ENCODE data around the gene ATXN7L2. TPM values are rescaled to one million over a fixed set of nuclear protein-coding genes. Genes with fewer than 3 reads are reported as not detected.

Gene ATXN7L2
- total RNA-seq, 2 donors from 2014 or later, result 3.1 to 7.7 TPM

DNA sequence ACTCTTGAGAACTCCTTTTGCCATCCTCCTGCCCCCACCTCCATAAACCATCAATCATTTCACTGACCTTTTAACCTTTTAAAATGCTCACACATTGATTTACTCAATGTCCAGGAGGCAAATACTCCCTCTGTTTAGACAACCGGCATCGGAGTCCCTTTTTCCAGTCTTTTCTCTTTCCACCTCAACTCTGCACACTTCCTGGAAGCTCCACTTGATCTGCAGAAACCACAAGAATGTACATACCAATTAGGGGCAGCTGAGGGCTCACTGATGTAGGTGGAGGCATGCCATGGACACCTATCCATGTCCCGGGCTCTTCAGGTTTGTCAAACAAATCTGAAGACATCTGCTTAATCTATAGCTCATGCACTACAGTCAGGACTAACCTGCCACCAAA is 31.1 kb downstream of the ATXN7L2 start:
- H3K27me3 ChIP-seq (replicated peaks; ENCODE audit: insufficient read depth), result no peaks in the 10 kb centered on the region
- TF ChIP-seq, protein P1, sequence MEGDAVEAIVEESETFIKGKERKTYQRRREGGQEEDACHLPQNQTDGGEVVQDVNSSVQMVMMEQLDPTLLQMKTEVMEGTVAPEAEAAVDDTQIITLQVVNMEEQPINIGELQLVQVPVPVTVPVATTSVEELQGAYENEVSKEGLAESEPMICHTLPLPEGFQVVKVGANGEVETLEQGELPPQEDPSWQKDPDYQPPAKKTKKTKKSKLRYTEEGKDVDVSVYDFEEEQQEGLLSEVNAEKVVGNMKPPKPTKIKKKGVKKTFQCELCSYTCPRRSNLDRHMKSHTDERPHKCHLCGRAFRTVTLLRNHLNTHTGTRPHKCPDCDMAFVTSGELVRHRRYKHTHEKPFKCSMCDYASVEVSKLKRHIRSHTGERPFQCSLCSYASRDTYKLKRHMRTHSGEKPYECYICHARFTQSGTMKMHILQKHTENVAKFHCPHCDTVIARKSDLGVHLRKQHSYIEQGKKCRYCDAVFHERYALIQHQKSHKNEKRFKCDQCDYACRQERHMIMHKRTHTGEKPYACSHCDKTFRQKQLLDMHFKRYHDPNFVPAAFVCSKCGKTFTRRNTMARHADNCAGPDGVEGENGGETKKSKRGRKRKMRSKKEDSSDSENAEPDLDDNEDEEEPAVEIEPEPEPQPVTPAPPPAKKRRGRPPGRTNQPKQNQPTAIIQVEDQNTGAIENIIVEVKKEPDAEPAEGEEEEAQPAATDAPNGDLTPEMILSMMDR (IDR thresholded peaks at IDR 0.05), result no peak
- DNase-seq (ENCODE audit: low spot score) (no peak), ATAC-seq (ENCODE audit: insufficient number of reproducible peaks, low FRiP score, low read depth) (no peak)
- H3K4me3 ChIP-seq, result no peak overlapping the region
- peaks cover 6 to 7% of the 10 kb centered on the region in 2 donors for H3K4me1 ChIP-seq (ENCODE audit: control insufficient read depth in 1 of 2, low read depth in 2 of 2)
- no peaks in the 10 kb centered on the region for H3K36me3 ChIP-seq
- no peak overlapping the region for H3K27ac ChIP-seq
- no peaks in the 10 kb centered on the region for H3K9me3 ChIP-seq

DNA sequence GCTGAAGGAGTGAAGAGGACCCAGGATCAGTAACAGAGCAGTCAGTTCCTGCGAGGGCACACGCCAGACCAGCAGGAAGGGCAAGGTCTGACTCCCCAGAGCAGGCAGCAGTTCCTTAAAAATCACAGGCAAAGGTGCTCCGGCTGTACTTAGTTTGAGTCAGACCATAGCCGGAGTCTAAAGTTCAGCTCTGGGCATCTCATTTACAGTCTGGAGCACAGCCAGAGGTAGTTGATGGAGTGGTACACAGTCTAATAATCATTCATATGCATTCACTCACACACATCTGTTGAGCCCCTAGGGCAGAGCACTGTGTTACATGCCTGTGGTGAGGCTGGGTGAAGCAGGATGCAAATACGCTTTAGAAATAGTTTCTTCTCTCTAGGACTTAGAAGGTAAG is 33.2 kb downstream of the ATXN7L2 start:
- DNase-seq (ENCODE audit: low spot score), result no peak
- H3K27ac ChIP-seq, result no peak overlapping the region
- H3K9me3 ChIP-seq, result no peaks in the 10 kb centered on the region
- no peaks in the 10 kb centered on the region for H3K4me1 ChIP-seq (ENCODE audit: control insufficient read depth in 1 of 2, low read depth in 2 of 2)
- TF ChIP-seq, protein P1 (IDR thresholded peaks at IDR 0.05), result no peak
- no peak overlapping the region for H3K4me3 ChIP-seq
- no peaks in the 10 kb centered on the region for H3K27me3 ChIP-seq (replicated peaks; ENCODE audit: insufficient read depth)
- ATAC-seq (ENCODE audit: insufficient number of reproducible peaks, low FRiP score, low read depth), result no peak
- H3K36me3 ChIP-seq, result no peaks in the 10 kb centered on the region

DNA sequence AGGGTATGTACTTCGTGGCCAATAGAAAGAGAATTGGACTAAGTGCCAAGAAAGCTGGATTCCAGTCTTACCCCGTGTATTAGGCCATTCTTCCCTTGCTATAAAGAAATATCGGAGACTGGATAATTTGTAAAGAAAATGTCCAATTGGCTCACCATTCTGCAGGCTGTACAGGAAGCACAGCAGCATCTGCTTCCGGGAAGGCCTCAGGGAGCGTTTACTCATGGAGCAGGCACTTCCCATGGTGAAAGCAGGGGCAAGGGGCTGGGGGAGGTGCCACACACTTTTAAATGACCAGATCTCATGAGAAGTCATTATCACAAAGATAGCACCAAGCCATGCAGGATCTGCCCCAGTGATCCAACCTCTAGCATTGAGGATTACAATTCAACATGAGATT is 33.6 kb downstream of the ATXN7L2 start:
- TF ChIP-seq, protein P1 (IDR thresholded peaks at IDR 0.05), result no peak
- no peak for DNase-seq (ENCODE audit: low spot score)

GRCh38 chr1:109521002-109521951 is 37.6 kb downstream of the ATXN7L2 start:
- DNase-seq (ENCODE audit: low spot score), result no peak
- H3K4me1 ChIP-seq (ENCODE audit: control insufficient read depth in 1 of 2, low read depth in 2 of 2), result no peaks in the 10 kb centered on the region
- H3K27me3 ChIP-seq (replicated peaks; ENCODE audit: insufficient read depth), result no peaks in the 10 kb centered on the region
- H3K9me3 ChIP-seq, result no peaks in the 10 kb centered on the region
- no peak overlapping the region for H3K27ac ChIP-seq
- H3K4me3 ChIP-seq, result no peak overlapping the region
- ATAC-seq (ENCODE audit: insufficient number of reproducible peaks, low FRiP score, low read depth), result no peak
- TF ChIP-seq, protein P1 (IDR thresholded peaks at IDR 0.05), result no peak
- no peaks in the 10 kb centered on the region for H3K36me3 ChIP-seq

More for the DNA sequence above, 33.6 kb downstream of the ATXN7L2 start:
- no peak overlapping the region for H3K27ac ChIP-seq
- no peaks in the 10 kb centered on the region for H3K4me1 ChIP-seq (ENCODE audit: control insufficient read depth in 1 of 2, low read depth in 2 of 2)
- H3K36me3 ChIP-seq, result no peaks in the 10 kb centered on the region
- H3K9me3 ChIP-seq, result no peaks in the 10 kb centered on the region
- no peak overlapping the region for H3K4me3 ChIP-seq
- ATAC-seq (ENCODE audit: insufficient number of reproducible peaks, low FRiP score, low read depth), result no peak
- H3K27me3 ChIP-seq (replicated peaks; ENCODE audit: insufficient read depth), result no peaks in the 10 kb centered on the region

DNA sequence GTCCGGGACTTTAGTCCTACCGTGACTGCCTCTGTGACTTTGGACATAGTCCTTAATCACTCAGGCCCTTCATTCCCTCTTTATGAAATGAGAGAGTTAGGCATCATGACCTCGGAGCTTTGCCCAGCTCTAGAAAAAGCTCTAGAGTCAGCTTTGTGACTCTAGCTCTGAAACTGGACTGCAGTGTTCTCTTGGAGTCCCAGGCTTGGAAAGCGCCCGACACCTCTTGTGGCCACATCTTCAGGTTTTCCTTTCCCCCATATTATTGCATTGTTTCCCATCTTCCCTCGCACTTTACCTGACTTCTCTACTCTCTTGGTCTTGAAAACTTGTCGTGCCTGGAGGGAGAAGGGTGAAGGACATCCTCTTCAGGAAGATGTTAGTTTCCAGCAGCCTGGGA is 38.3 kb downstream of the ATXN7L2 start:
- TF ChIP-seq, protein P1 (IDR thresholded peaks at IDR 0.05), result no peak
- Histone ChIP-seq H3K9me3 (no peaks in the 10 kb centered on the region), H3K27me3 (replicated peaks; ENCODE audit: insufficient read depth) (no peaks in the 10 kb centered on the region), H3K4me3 (no peak overlapping the region), H3K36me3 (no peaks in the 10 kb centered on the region), H3K4me1 (ENCODE audit: control insufficient read depth in 1 of 2, low read depth in 2 of 2) (no peaks in the 10 kb centered on the region), H3K27ac (no peak overlapping the region)
- DNase-seq (ENCODE audit: low spot score), result no peak
- ATAC-seq (ENCODE audit: insufficient number of reproducible peaks, low FRiP score, low read depth), result no peak

Measured in thoracic aorta (tissue), 2 donors.